OCI-LY3 (cell line): Measurements from ENCODE around the gene PCDHGB4.

ENCODE experiments used
- H2AFZ ChIP-seq: fragments of 200-600, 300-600 bp; shearing (Covaris generic); 2 replicates; pipeline ENCODE4 v1.6.0; 2014; ENCODE audit warnings: antibody characterized with exemption, low read depth, low read length
- H3K27ac ChIP-seq: fragments of 200-600, 300-600 bp; sonication (generic); 2 replicates; pipeline ENCODE4 v1.5.1; 2014; ENCODE audit warnings: mild to moderate bottlenecking, low read length, moderate library complexity, mixed read lengths
- H3K27me3 ChIP-seq: fragments of 200-600, 300-600 bp; sonication (generic); 2 replicates; pipeline ENCODE4 v1.6.1; 2014; ENCODE audit warnings: low read depth, low read length, mixed read lengths
- H3K36me3 ChIP-seq: fragments of 200-600, 300-600 bp; sonication (generic); replicated peaks from 2 replicates; pipeline ENCODE3; 2014; ENCODE audit warnings: low read depth, low read length, mixed read lengths
- H3K4me1 ChIP-seq: fragments of 300-600, 200-600 bp; sonication (generic); 2 replicates; pipeline ENCODE4 v1.6.1; 2014; ENCODE audit warnings: low read length, mixed read lengths
- H3K4me2 ChIP-seq: fragments of 200-600, 300-600 bp; sonication (generic); 2 replicates; pipeline ENCODE4 v1.6.1; 2014; ENCODE audit warnings: low read length, mixed read lengths
- H3K4me3 ChIP-seq: fragments of 300-600, 200-600 bp; sonication (generic); 2 replicates; pipeline ENCODE4 v1.5.1; 2014; ENCODE audit warnings: antibody characterized with exemption, mild to moderate bottlenecking, low read length, moderate library complexity
- H3K79me2 ChIP-seq: fragments of 300-600, 200-600 bp; shearing (Covaris generic); 2 replicates; pipeline ENCODE4 v1.6.1; 2014; ENCODE audit warnings: mild to moderate bottlenecking, low read length, mixed read lengths
- H3K9ac ChIP-seq: fragments of 300-600, 200-600 bp; shearing (Covaris generic); 2 replicates; pipeline ENCODE4 v1.6.0; 2014; ENCODE audit warnings: mild to moderate bottlenecking, low read length, moderate library complexity
- H3K9me3 ChIP-seq: fragments of 200-600, 300-600 bp; shearing (Covaris generic); 2 replicates; pipeline ENCODE4 v1.6.1; 2014; ENCODE audit warnings: low read length, mixed read lengths; ENCODE audit not compliant: insufficient read depth
- H4K20me1 ChIP-seq: fragments of 200-600, 300-600 bp; sonication (generic); 2 replicates; pipeline ENCODE4 v1.6.1; 2016; ENCODE audit warnings: low read length, mixed read lengths; ENCODE audit not compliant: insufficient read depth
- CTCF ChIP-seq: fragments of 200-600, 300-600 bp; sonication (generic); IDR thresholded peaks from 2 replicates; pipeline ENCODE4 v1.5.1; 2014; ENCODE audit warnings: antibody characterized with exemption, low read length, low read depth
- EZH2phosphoT487 ChIP-seq: fragments of 200-600 bp; shearing (Covaris generic); IDR thresholded peaks from 2 replicates; pipeline ENCODE4 v1.6.1; 2018; ENCODE audit warnings: antibody characterized with exemption, mixed run types, low read depth

PCDHGB4 gene

GRCh38 chr5:141349917-141350619 lies 37.4 kb upstream of the PCDHGB4 start, which contains the start of gene PCDHGB1:
Gene PCDHGB1 (plus strand): TSS chr5:141350099. CDS start chr5:141350261, 162 bp downstream.
- no peak within 1 kb of the TSS for H3K4me3 ChIP-seq
- no peaks in the 10 kb centered on the region for H3K36me3 ChIP-seq
- H3K4me1 ChIP-seq = 0 out of 2 replicates have a peak, but pooled peaks cover 3% of the 10 kb centered on the region
- no peak within 1 kb of the TSS for H3K9ac ChIP-seq
- H4K20me1 ChIP-seq = no peaks in the 10 kb centered on the region
- no peak within 1 kb of the TSS for H3K27ac ChIP-seq
- H3K27me3 ChIP-seq = no peaks in the 10 kb centered on the region
- TF ChIP-seq EZH2phosphoT487 = no peak
- H3K9me3 ChIP-seq = no peaks in the 10 kb centered on the region
- H2AFZ ChIP-seq = no peak within 1 kb of the TSS
- no peak within 1 kb of the TSS for H3K4me2 ChIP-seq
- no peaks in the 10 kb centered on the region for H3K79me2 ChIP-seq

GRCh38 chr5:141351591-141351990 lies 35.9 kb upstream of the PCDHGB4 start:
- H3K36me3 ChIP-seq = no peaks in the 10 kb centered on the region
- no peaks in the 10 kb centered on the region for H3K79me2 ChIP-seq
- H3K27me3 ChIP-seq = no peaks in the 10 kb centered on the region
- no peaks in the 10 kb centered on the region for H3K9me3 ChIP-seq
- H2AFZ ChIP-seq = no peak overlapping the region
- H3K4me2 ChIP-seq = no peak overlapping the region
- H3K27ac ChIP-seq = no peak overlapping the region
- H4K20me1 ChIP-seq = no peaks in the 10 kb centered on the region
- 0 out of 2 replicates have a peak, but pooled peaks cover 3% of the 10 kb centered on the region for H3K4me1 ChIP-seq
- TF ChIP-seq CTCF (no peak), EZH2phosphoT487 (no peak)
- H3K4me3 ChIP-seq = no peak overlapping the region
- no peak overlapping the region for H3K9ac ChIP-seq

- H3K9me3 ChIP-seq = no peaks in the 10 kb centered on the region
- H3K79me2 ChIP-seq = no peaks in the 10 kb centered on the region
- H2AFZ ChIP-seq = no peak within 1 kb of the TSS
- no peak within 1 kb of the TSS for H3K4me3 ChIP-seq
- 0 out of 2 replicates have a peak, but pooled peaks cover 3% of the 10 kb centered on the region for H3K4me1 ChIP-seq
- no peaks in the 10 kb centered on the region for H3K36me3 ChIP-seq
- no peak within 1 kb of the TSS for H3K9ac ChIP-seq
- H3K27me3 ChIP-seq = no peaks in the 10 kb centered on the region
- H3K4me2 ChIP-seq = 0 out of 2 replicates have a peak within 1 kb of the TSS, but pooled peaks have one; percentile 32
- H4K20me1 ChIP-seq = no peaks in the 10 kb centered on the region
- TF ChIP-seq CTCF (peak; percentile 50), EZH2phosphoT487 (no peak)
- H3K27ac ChIP-seq = no peak within 1 kb of the TSS
Observed at GRCh38 chr5:141354900-141355469, 32.5 kb upstream of the PCDHGB4 start, which contains the start of gene PCDHGA4. Gene PCDHGA4 (plus strand): TSS chr5:141355021. CDS start chr5:141355108, 87 bp downstream.

GRCh38 chr5:141355641-141356040 lies 31.9 kb upstream of the PCDHGB4 start:
- no peak overlapping the region for H3K4me2 ChIP-seq
- H3K4me3 ChIP-seq = no peak overlapping the region
- no peak for TF ChIP-seq EZH2phosphoT487
- no peak for TF ChIP-seq CTCF
- no peaks in the 10 kb centered on the region for H3K36me3 ChIP-seq
- H3K9ac ChIP-seq = no peak overlapping the region
- no peak overlapping the region for H2AFZ ChIP-seq
- H4K20me1 ChIP-seq = no peaks in the 10 kb centered on the region
- H3K79me2 ChIP-seq = no peaks in the 10 kb centered on the region
- H3K27me3 ChIP-seq = no peaks in the 10 kb centered on the region
- H3K4me1 ChIP-seq = 0 out of 2 replicates have a peak, but pooled peaks cover 3% of the 10 kb centered on the region
- H3K9me3 ChIP-seq = no peaks in the 10 kb centered on the region
- H3K27ac ChIP-seq = no peak overlapping the region
